Vagina (tissue), 2 donors: Measurements from ENCODE around the gene ACOX2. TPM values are rescaled to one million over a fixed set of nuclear protein-coding genes. Genes with fewer than 3 reads are reported as not detected.

Experiments
- DNase-seq, 2 donors: peaks; one replicate each; pipeline ENCODE4 v3.0.0-alpha.2; 2017; ENCODE audit errors: extremely low spot score in 2 of 2
- H3K27ac ChIP-seq: fragments of 200-600 bp; sonication (generic); one replicate; pipeline ENCODE4 v1.5.1; 2019
- H3K27me3 ChIP-seq: fragments of 200-600 bp; sonication (generic); one replicate; pipeline ENCODE4 v1.5.1; 2019
- H3K36me3 ChIP-seq, 2 donors: fragments of 200-600 bp; sonication (generic); one replicate each; pipeline ENCODE4 v1.5.1; 2017 to 2019
- H3K4me1 ChIP-seq: fragments of 200-600 bp; sonication (generic); one replicate; pipeline ENCODE4 v1.5.1; 2019
- H3K4me3 ChIP-seq, 2 donors: fragments of 200-600 bp; sonication (generic); 1 replicate in 1 of 2; 2 replicates in 1 of 2; pipeline ENCODE4 v1.5.1; 2016 to 2019
- H3K9me3 ChIP-seq: fragments of 200-600 bp; sonication (generic); one replicate; pipeline ENCODE4 v1.5.1; 2019
- CTCF ChIP-seq, 3 experiments: fragments of 450-650 bp in 2 of 3; fragments of 200-600 bp in 1 of 3; sonication (generic) in 1 of 3; IDR thresholded peaks; one replicate each; pipeline ENCODE4 v1.5.1; 2017 to 2019; ENCODE audit warnings: antibody characterized with exemption in 3 of 3, mild to moderate bottlenecking in 2 of 3, moderate library complexity in 2 of 3
- POLR2A ChIP-seq, 2 donors: fragments of 450-650 bp; IDR thresholded peaks; one replicate each; pipeline ENCODE4 v1.6.1; 2017; ENCODE audit warnings: antibody characterized with exemption in 2 of 2, mild to moderate bottlenecking in 2 of 2, moderate library complexity in 2 of 2
- POLR2AphosphoS5 ChIP-seq, 2 donors: sonication (generic); formaldehyde crosslinking; IDR thresholded peaks; one replicate each; pipeline ENCODE4 v1.9.0; 2017; ENCODE audit warnings: antibody characterized with exemption in 2 of 2, mild to moderate bottlenecking in 2 of 2, low read depth in 1 of 2; ENCODE audit not compliant: insufficient read depth in 1 of 2
- intact Hi-C: fragments of 100-400 bp; cut with DNase I; formaldehyde crosslinking; loops from one replicate; pipeline ENCODE4 v1.15.1; 2023
- total RNA-seq: library from RNA; depleted of rRNA; stranded (reverse); fragments of >200 nt; gene quantifications from one replicate; pipeline ENCODE4 v1.2.3, GENCODE V29; 2016

Gene ACOX2
- total RNA-seq, 1 donor from 2014 or later: 24.8 TPM

GRCh38 chr3:58575971-58576652, 39.1 kb upstream of the ACOX2 start:
- Histone ChIP-seq H3K4me1 (peaks cover 54% of the 10 kb centered on the region), H3K4me3 (peak overlapping the region; percentile 45 to 46), H3K36me3 (no peaks in the 10 kb centered on the region), H3K27me3 (no peaks in the 10 kb centered on the region), H3K9me3 (no peaks in the 10 kb centered on the region), H3K27ac (peak overlapping the region; percentile 78)
- TF ChIP-seq CTCF (IDR thresholded peaks at IDR 0.05) (no peak), POLR2AphosphoS5 (IDR thresholded peaks at IDR 0.05; ENCODE audit: insufficient read depth in 1 of 2, low read depth in 1 of 2) (no peak), POLR2A (IDR thresholded peaks at IDR 0.05) (no peak)
- intact Hi-C loops: no loop called here
- DNase-seq: no peak

GRCh38 chr3:58574682-58575081, 37.7 kb upstream of the ACOX2 start:
- H3K27me3 ChIP-seq: no peaks in the 10 kb centered on the region
- no peak overlapping the region for H3K4me3 ChIP-seq
- H3K27ac ChIP-seq: no peak overlapping the region
- DNase-seq: no peak
- TF ChIP-seq POLR2AphosphoS5 (IDR thresholded peaks at IDR 0.05; ENCODE audit: insufficient read depth in 1 of 2, low read depth in 1 of 2) (no peak), POLR2A (IDR thresholded peaks at IDR 0.05) (no peak), CTCF (IDR thresholded peaks at IDR 0.05) (no peak)
- peaks cover 55% of the 10 kb centered on the region for H3K4me1 ChIP-seq
- intact Hi-C loops: no loop called here
- H3K36me3 ChIP-seq: no peaks in the 10 kb centered on the region
- no peaks in the 10 kb centered on the region for H3K9me3 ChIP-seq

GRCh38 chr3:58574106-58574505, 37.1 kb upstream of the ACOX2 start:
- intact Hi-C loops: no loop called here
- Histone ChIP-seq H3K36me3 (no peaks in the 10 kb centered on the region), H3K4me1 (peaks cover 61% of the 10 kb centered on the region), H3K9me3 (no peaks in the 10 kb centered on the region), H3K27ac (peak overlapping the region; percentile 22), H3K4me3 (no peak overlapping the region), H3K27me3 (no peaks in the 10 kb centered on the region)
- no peak for DNase-seq
- TF ChIP-seq CTCF (IDR thresholded peaks at IDR 0.05) (no peak), POLR2A (IDR thresholded peaks at IDR 0.05) (no peak), POLR2AphosphoS5 (IDR thresholded peaks at IDR 0.05; ENCODE audit: insufficient read depth in 1 of 2, low read depth in 1 of 2) (no peak)

- H3K36me3 ChIP-seq: no peaks in the 10 kb centered on the region
Measured at GRCh38 chr3:58573640-58574039, 36.6 kb upstream of the ACOX2 start.

More at GRCh38 chr3:58573640-58574039, 36.6 kb upstream of the ACOX2 start:
- intact Hi-C loops: no loop called here
- DNase-seq: no peak
- TF ChIP-seq CTCF (IDR thresholded peaks at IDR 0.05): no peak
- TF ChIP-seq POLR2A (IDR thresholded peaks at IDR 0.05): no peak
- TF ChIP-seq POLR2AphosphoS5 (IDR thresholded peaks at IDR 0.05; ENCODE audit: insufficient read depth in 1 of 2, low read depth in 1 of 2): no peak
- Histone ChIP-seq H3K27me3 (no peaks in the 10 kb centered on the region), H3K9me3 (no peaks in the 10 kb centered on the region), H3K4me3 (no peak overlapping the region), H3K4me1 (peaks cover 66% of the 10 kb centered on the region), H3K27ac (peak overlapping the region; percentile 22)
